ENCODE data around the gene CLK2.

The CLK2 gene

DNA sequence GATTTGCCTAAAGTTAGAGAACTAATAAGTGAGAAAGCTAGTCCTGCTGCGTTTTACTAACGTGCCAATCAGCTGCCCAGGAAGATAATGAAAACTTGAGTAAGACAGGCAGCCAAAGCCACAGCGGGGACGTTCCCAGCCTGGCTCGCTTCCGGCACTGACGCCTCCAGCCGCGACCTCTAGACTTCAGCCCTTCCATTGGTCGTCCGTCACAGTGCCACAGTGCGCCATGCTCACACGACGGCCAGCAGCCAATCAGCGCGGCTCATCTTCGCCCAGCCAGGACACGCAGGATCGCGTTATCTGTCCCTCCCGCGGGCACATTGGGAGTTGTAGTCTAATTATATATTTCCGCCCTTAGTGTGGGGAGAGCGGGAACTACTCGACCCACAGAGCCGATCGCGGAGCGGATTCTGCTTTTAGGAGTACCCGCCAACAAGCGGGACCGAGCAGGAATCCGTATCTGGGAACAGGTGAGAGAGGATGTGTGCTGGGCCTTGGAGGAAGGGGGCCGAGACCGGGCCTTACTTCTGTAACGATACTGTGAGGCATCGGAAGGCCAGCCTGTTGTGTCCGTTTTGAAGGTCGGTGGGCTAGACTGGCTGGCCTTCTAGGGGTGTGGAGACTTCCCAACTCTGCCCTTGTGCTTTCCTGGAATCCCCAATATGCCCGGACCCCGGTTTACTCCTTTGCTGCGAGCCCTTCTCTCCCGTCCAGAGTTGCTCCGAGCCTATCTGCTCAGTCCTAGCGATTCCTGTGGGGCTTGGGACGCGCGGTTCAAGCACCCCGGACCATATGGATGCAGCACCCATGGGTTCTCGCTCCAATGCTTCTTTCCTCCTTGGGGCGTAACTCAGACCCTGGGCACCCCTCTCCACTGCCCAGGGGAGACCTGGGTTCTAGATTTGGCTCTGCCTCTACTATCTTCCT, 35.5 kb upstream of the CLK2 start, which contains the start of gene FDPS:
TSS of gene FDPS (plus strand) at position 374 of the 930 bp plus-strand sequence. CDS start 924 bp downstream, outside the sequence.
- Histone ChIP-seq H3K4me3 (ENCODE audit: low read depth, low read length) (peak within 1 kb of the TSS; percentile 99), H3K36me3 (ENCODE audit: control insufficient read depth, insufficient read depth, low read length) (peaks cover 7% of the 10 kb centered on the region), H3K9me3 (ENCODE audit: control insufficient read depth, insufficient read depth, low read length) (no peaks in the 10 kb centered on the region), H3K4me1 (ENCODE audit: control insufficient read depth, insufficient read depth, low read length) (no peaks in the 10 kb centered on the region), H3K9ac (ENCODE audit: low read depth, low read length) (peak within 1 kb of the TSS; percentile 97), H3K27me3 (ENCODE audit: control insufficient read depth, insufficient read depth, low read length) (peaks cover 2% of the 10 kb centered on the region)

DNA sequence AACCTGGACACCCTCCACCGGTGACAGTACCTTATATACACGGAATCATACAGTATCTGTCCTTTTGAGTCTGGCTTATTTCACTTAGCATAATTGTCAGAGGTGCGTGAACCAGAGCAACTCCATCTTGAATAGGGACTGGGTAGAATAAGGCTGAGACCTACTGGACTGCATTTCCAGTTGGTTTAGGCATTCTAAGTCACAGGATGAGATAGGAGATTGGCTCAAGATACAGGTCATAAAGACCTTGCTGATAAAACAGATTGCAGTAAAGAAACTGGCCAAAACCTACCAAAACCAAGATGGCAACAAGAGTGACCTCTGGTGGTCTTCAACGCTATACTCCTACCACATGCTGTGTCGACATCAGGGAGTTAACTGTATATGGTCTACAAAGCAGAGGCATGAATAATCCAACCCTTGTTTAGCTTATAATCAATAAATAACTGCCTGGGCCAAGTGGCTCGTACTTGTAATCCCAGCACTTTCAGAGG, 34.0 kb upstream of the CLK2 start:
- Histone ChIP-seq H3K4me1 (ENCODE audit: control insufficient read depth, insufficient read depth, low read length) (no peaks in the 10 kb centered on the region), H3K27me3 (ENCODE audit: control insufficient read depth, insufficient read depth, low read length) (peaks cover 2% of the 10 kb centered on the region), H3K9me3 (ENCODE audit: control insufficient read depth, insufficient read depth, low read length) (no peaks in the 10 kb centered on the region), H3K4me3 (ENCODE audit: low read depth, low read length) (no peak overlapping the region), H3K9ac (ENCODE audit: low read depth, low read length) (no peak overlapping the region), H3K36me3 (ENCODE audit: control insufficient read depth, insufficient read depth, low read length) (peaks cover 7% of the 10 kb centered on the region)

DNA sequence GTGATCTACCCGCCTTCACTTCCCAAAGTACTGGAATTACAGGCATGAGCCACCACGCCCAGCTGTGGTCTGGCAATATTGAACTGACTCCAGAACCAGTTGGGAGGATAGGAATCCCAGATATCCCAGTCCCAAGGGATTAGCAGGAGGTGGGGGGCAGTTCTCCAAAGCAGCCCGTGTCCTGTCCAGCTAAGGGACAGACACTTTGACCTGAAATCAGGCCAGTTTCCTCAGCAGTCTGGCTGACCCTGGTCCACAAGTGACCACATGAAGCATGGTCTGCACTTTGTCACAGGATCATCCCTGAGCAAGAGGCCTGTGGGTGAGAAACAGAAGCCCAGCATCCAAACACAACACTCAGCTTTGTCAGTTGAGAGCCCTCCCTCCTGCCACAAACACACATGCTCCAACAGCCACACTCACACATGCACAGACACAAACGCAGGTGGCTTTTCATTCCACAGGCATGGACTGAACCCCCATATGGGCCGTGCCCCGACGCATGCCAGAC, 32.6 kb upstream of the CLK2 start:
- Histone ChIP-seq H3K9ac (ENCODE audit: low read depth, low read length) (peak overlapping the region; percentile 24), H3K4me1 (ENCODE audit: control insufficient read depth, insufficient read depth, low read length) (peaks cover 3% of the 10 kb centered on the region), H3K4me3 (ENCODE audit: low read depth, low read length) (no peak overlapping the region), H3K9me3 (ENCODE audit: control insufficient read depth, insufficient read depth, low read length) (no peaks in the 10 kb centered on the region), H3K27me3 (ENCODE audit: control insufficient read depth, insufficient read depth, low read length) (peaks cover 2% of the 10 kb centered on the region), H3K36me3 (ENCODE audit: control insufficient read depth, insufficient read depth, low read length) (peaks cover 4% of the 10 kb centered on the region)

DNA sequence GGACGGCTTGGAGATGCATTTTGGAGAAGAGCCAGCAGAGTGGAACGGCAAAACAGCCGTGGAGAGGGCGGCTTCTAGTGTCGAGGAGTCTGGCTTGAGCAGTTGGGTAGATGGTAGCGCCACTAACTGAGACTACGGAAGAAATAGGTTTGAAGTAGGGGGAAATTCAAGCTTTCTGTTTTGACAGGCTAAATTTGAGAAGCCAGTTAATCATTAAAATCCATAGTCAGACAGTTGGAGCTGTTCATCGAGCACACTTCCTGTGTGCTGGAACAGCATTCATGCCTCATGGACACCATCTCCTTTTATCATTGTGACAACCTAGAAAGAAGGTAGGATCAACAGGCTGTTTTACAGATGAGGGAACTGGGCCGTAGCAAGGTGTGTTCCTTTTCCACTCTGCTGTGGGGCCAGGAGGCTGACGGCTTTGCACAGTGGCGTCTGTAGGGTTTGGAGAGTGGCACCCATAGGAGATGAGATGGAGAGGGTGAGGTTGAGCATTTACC, 31.3 kb upstream of the CLK2 start:
- Histone ChIP-seq H3K27me3 (ENCODE audit: control insufficient read depth, insufficient read depth, low read length) (peaks cover 2% of the 10 kb centered on the region), H3K4me1 (ENCODE audit: control insufficient read depth, insufficient read depth, low read length) (peaks cover 3% of the 10 kb centered on the region), H3K36me3 (ENCODE audit: control insufficient read depth, insufficient read depth, low read length) (no peaks in the 10 kb centered on the region), H3K9ac (ENCODE audit: low read depth, low read length) (no peak overlapping the region), H3K4me3 (ENCODE audit: low read depth, low read length) (no peak overlapping the region), H3K9me3 (ENCODE audit: control insufficient read depth, insufficient read depth, low read length) (no peaks in the 10 kb centered on the region)

DNA sequence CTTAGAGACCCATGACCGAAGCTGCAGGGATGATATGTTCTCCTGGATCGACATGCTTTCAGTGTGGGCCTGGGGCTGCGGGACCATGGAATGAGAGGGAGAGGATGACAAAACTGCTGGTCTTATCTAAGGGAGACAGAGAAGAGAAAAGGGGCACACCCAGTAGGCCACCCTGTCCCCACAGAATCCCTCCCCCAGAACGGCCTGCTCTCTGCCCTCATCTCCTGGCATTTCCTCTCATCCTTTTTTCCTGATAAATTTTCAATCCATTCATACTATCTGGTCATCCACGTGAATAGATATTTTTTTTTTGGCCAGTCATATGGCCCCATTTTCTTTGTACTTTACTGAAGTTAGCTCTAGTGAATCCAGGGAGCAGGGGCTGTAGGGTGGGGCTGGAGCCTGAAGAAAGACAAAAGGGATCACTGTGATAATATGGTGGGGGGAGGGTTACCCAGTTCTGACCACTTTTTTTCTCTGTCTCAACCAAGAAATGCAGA, 28.1 kb upstream of the CLK2 start, which contains the start of gene PKLR:
TSS of gene PKLR (minus strand) at position 97 of the 500 bp plus-strand sequence. CDS start at position 54, 43 bp downstream.
- Histone ChIP-seq H3K9me3 (ENCODE audit: control insufficient read depth, insufficient read depth, low read length) (no peaks in the 10 kb centered on the region), H3K4me1 (ENCODE audit: control insufficient read depth, insufficient read depth, low read length) (peaks cover 11% of the 10 kb centered on the region), H3K9ac (ENCODE audit: low read depth, low read length) (no peak within 1 kb of the TSS), H3K4me3 (ENCODE audit: low read depth, low read length) (no peak within 1 kb of the TSS), H3K27me3 (ENCODE audit: control insufficient read depth, insufficient read depth, low read length) (peaks cover 7% of the 10 kb centered on the region), H3K36me3 (ENCODE audit: control insufficient read depth, insufficient read depth, low read length) (no peaks in the 10 kb centered on the region)

DNA sequence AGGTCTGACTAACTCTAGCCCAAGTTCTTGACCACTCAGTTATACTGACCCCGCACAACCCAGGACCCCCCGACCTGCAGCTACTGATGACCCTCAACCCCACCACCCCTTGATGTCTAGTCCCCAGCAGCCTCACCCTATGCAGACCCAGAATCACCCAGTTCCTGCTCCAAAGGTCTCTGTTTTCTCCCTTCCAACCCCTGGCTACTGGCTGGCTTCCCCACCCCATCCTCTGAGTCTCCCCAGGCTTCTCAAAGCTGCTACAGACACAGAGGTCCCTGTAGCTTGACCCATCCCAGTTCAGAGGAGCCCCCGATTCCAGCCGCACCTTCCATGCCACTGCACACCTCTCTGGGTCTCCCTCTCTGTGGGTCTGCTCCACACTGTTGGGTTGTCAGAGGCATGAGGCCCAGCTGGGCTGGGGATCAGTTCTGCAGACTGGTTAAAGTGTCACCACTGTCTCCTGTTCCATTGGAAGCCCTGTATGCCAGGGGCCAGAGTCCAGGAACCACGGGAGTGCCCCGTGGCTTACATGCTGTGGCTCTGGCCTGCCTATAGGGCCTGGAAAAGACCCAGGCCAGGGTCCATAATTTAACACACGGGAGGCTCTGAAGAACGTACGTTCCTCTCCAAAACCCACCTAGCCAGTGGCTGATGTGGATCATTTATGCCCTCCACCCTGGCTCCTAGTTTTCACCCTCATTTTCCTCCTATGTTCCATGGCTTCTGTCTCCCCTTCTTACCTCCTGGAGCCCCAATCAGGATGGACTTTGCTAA, 27.4 kb upstream of the CLK2 start:
- Histone ChIP-seq H3K9ac (ENCODE audit: low read depth, low read length) (no peak overlapping the region), H3K27me3 (ENCODE audit: control insufficient read depth, insufficient read depth, low read length) (peaks cover 11% of the 10 kb centered on the region), H3K36me3 (ENCODE audit: control insufficient read depth, insufficient read depth, low read length) (no peaks in the 10 kb centered on the region), H3K4me1 (ENCODE audit: control insufficient read depth, insufficient read depth, low read length) (peaks cover 11% of the 10 kb centered on the region), H3K9me3 (ENCODE audit: control insufficient read depth, insufficient read depth, low read length) (no peaks in the 10 kb centered on the region), H3K4me3 (ENCODE audit: low read depth, low read length) (no peak overlapping the region)

DNA sequence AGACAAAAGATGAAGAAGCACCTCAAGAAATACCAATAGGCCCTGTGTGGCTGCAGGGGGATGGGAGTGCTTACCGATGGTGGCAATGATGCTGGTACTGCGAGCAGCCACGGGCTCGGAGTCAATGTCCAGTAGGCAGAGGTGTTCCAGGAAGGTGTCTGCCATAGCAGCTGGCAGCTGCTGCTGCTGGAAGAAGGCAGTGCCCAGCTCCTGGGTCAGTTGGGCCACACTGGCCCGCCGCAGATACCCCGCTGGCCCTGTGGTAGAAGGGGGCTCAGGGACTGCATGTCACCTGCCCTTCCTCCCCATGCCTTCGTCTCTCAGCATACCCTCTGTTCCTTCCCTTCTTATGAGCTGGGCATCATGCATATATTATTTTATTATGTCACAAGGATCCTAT, 26.7 kb upstream of the CLK2 start:
- H3K9ac ChIP-seq (ENCODE audit: low read depth, low read length), result no peak overlapping the region

DNA sequence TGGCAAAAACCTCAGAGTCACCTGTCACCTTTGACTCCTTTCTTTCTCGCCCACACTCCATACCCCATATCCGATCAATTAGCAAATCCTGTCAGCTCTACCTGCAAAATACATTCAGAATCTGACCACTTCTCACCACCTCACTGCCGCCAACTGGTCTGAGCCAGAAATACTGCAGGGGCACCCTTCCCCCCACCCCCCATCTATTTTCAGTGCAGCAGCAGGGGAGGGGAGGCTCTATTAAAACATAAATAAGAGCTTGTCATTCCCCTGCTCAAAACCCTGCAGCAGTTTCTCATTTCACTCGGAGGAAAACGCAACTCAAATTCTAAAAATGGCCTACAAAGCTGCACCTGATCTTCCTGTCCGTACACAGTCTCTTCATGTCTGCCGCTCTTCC, 24.1 kb upstream of the CLK2 start:
- peaks cover 11% of the 10 kb centered on the region for H3K4me1 ChIP-seq (ENCODE audit: control insufficient read depth, insufficient read depth, low read length)
- H3K9ac ChIP-seq (ENCODE audit: low read depth, low read length), result no peak overlapping the region
- no peak overlapping the region for H3K4me3 ChIP-seq (ENCODE audit: low read depth, low read length)
- no peaks in the 10 kb centered on the region for H3K9me3 ChIP-seq (ENCODE audit: control insufficient read depth, insufficient read depth, low read length)
- no peaks in the 10 kb centered on the region for H3K36me3 ChIP-seq (ENCODE audit: control insufficient read depth, insufficient read depth, low read length)
- peaks cover 35% of the 10 kb centered on the region for H3K27me3 ChIP-seq (ENCODE audit: control insufficient read depth, insufficient read depth, low read length)

More for the DNA sequence above, 26.7 kb upstream of the CLK2 start:
- Histone ChIP-seq H3K4me3 (ENCODE audit: low read depth, low read length) (no peak overlapping the region), H3K4me1 (ENCODE audit: control insufficient read depth, insufficient read depth, low read length) (peaks cover 11% of the 10 kb centered on the region), H3K9me3 (ENCODE audit: control insufficient read depth, insufficient read depth, low read length) (no peaks in the 10 kb centered on the region), H3K27me3 (ENCODE audit: control insufficient read depth, insufficient read depth, low read length) (peaks cover 18% of the 10 kb centered on the region), H3K36me3 (ENCODE audit: control insufficient read depth, insufficient read depth, low read length) (no peaks in the 10 kb centered on the region)

DNA sequence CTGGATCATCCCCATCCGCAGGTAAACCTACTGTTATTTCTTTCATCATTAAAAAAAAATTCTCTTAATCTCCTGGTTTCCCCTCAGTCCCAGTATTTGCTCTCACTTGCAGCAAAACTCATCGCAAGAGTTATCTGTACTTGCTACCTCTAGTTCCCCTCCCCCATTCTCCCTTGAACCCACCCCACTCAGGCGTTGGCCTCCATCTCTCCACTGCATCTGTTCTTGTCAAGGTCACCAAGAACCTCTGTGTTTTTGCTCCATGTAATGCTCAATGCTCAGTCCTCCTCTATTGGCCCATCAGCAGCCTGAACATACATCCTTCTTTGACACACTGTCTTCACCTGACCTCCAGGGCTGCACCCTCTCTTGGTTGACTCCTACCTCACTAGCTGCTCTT, 23.4 kb upstream of the CLK2 start:
- H3K27me3 ChIP-seq (ENCODE audit: control insufficient read depth, insufficient read depth, low read length), result peaks cover 37% of the 10 kb centered on the region
- no peaks in the 10 kb centered on the region for H3K36me3 ChIP-seq (ENCODE audit: control insufficient read depth, insufficient read depth, low read length)
- no peaks in the 10 kb centered on the region for H3K9me3 ChIP-seq (ENCODE audit: control insufficient read depth, insufficient read depth, low read length)
- peaks cover 9% of the 10 kb centered on the region for H3K4me1 ChIP-seq (ENCODE audit: control insufficient read depth, insufficient read depth, low read length)
- H3K9ac ChIP-seq (ENCODE audit: low read depth, low read length), result no peak overlapping the region
- H3K4me3 ChIP-seq (ENCODE audit: low read depth, low read length), result no peak overlapping the region

DNA sequence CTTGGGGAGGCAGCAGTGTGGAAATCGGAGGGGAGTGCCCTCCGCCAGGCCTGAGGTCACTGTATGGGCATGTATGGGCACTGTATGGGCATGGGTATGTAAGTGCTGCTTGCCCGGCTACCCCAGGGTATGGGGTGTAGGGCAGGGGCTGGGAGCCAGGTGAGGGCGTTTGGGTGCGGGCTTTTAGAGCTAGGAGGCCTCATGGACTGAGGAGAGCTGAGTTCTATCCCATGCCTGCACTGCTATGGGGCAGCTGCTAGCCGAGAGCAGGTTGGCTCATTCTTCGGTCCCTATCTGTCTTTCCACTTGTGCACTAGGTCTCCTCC, 22.6 kb upstream of the CLK2 start:
- peaks cover 8% of the 10 kb centered on the region for H3K4me1 ChIP-seq (ENCODE audit: control insufficient read depth, insufficient read depth, low read length)
- peak overlapping the region; percentile 89 for H3K4me3 ChIP-seq (ENCODE audit: low read depth, low read length)
- no peaks in the 10 kb centered on the region for H3K36me3 ChIP-seq (ENCODE audit: control insufficient read depth, insufficient read depth, low read length)
- H3K9me3 ChIP-seq (ENCODE audit: control insufficient read depth, insufficient read depth, low read length), result no peaks in the 10 kb centered on the region
- no peak overlapping the region for H3K9ac ChIP-seq (ENCODE audit: low read depth, low read length)
- peaks cover 37% of the 10 kb centered on the region for H3K27me3 ChIP-seq (ENCODE audit: control insufficient read depth, insufficient read depth, low read length)

DNA sequence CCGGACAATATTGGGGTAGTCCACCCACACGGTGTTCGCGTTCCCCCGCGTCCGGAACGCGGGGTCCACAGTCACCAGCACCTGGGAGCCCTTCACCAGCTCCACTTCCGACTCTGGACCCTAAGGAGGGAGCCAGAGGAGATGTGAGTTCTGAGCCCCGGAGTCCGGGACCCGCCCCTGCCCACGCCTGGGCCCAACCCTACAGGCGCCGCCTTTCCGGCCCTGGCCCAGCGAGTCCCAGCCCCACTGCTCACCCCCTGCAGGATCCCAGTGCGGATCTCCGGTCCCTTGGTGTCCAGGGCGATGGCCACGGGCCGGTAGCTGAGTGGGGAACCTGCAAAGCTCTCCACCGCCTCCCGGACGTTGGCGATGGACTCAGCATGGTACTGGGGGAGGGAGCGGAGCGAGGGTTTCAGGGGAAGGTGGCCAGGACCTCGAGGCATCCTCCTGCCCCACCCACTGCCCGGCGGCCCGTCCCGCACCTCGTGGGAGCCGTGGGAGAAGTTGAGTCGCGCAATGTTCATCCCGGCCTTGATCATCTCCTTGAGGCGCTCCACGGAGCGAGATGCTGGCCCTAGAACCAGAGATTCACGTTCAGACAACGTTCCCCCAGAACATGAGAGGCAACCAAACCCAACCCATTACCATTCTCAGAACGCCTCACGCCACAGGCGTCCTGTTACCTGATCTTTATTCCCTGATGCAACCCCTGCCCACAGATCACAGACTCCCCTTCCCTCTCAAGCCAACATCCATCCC, 22.1 kb upstream of the CLK2 start:
- Histone ChIP-seq H3K27me3 (ENCODE audit: control insufficient read depth, insufficient read depth, low read length) (peaks cover 37% of the 10 kb centered on the region), H3K36me3 (ENCODE audit: control insufficient read depth, insufficient read depth, low read length) (no peaks in the 10 kb centered on the region), H3K4me3 (ENCODE audit: low read depth, low read length) (peak overlapping the region; percentile 89), H3K9ac (ENCODE audit: low read depth, low read length) (peak overlapping the region; percentile 8), H3K9me3 (ENCODE audit: control insufficient read depth, insufficient read depth, low read length) (no peaks in the 10 kb centered on the region), H3K4me1 (ENCODE audit: control insufficient read depth, insufficient read depth, low read length) (peaks cover 8% of the 10 kb centered on the region)

Data from iPS-15b (cell line).